GM19463 (cell line): ENCODE data around the gene LSS.
"Not testable (repeated sequence)": the region's sequence is repeated elsewhere in the genome, so short reads cannot be mapped to it uniquely, and the experiment has no call there.

Experiments used
- ATAC-seq: cut with Tn5 transposase; IDR thresholded peaks from one replicate; pipeline ENCODE4 v1.9.1; 2021; ENCODE audit warnings: mild to moderate bottlenecking, moderate library complexity; ENCODE audit not compliant: unreplicated experiment

LSS gene

GRCh38 chr21:46154955-46155513, 73.5 kb downstream of the LSS start:
- ATAC-seq, result no peak

- ATAC-seq, result no peak
Measured at GRCh38 chr21:46154155-46154954, 74.2 kb downstream of the LSS start.

GRCh38 chr21:46153247-46154154, 75.1 kb downstream of the LSS start:
- no peak for ATAC-seq

GRCh38 chr21:46152927-46153246, 75.7 kb downstream of the LSS start:
- no peak for ATAC-seq

GRCh38 chr21:46151989-46152926, 76.3 kb downstream of the LSS start:
- ATAC-seq, result no peak

- no peak for ATAC-seq
Measured at GRCh38 chr21:46151261-46151988, 77.1 kb downstream of the LSS start.

- no peak for ATAC-seq
Measured at GRCh38 chr21:46150491-46151121, 78.0 kb downstream of the LSS start.

GRCh38 chr21:46150073-46150472, 78.5 kb downstream of the LSS start:
- ATAC-seq, result no peak

GRCh38 chr21:46149205-46149901, 79.2 kb downstream of the LSS start:
- ATAC-seq, result no peak

GRCh38 chr21:46148106-46148505, 80.5 kb downstream of the LSS start:
- no peak for ATAC-seq

GRCh38 chr21:46147429-46147828, 81.1 kb downstream of the LSS start:
- not testable (repeated sequence) for ATAC-seq

GRCh38 chr21:46146856-46147255, 81.7 kb downstream of the LSS start:
- ATAC-seq, result no peak

- no peak for ATAC-seq
Measured at GRCh38 chr21:46145840-46146691, 82.5 kb downstream of the LSS start.

- ATAC-seq, result no peak
Measured at GRCh38 chr21:46145159-46145839, 83.3 kb downstream of the LSS start.

- no peak for ATAC-seq
Measured at GRCh38 chr21:46144464-46145070, 84.0 kb downstream of the LSS start.

GRCh38 chr21:46142582-46143473, 85.7 kb downstream of the LSS start:
- ATAC-seq, result no peak
